ENCODE results near the gene SLC6A5. TPM values are rescaled to one million over a fixed set of nuclear protein-coding genes. Genes with fewer than 3 reads are reported as not detected.
"Not testable (repeated sequence)": the region's sequence is repeated elsewhere in the genome, so short reads cannot be mapped to it uniquely, and the experiment has no call there.

SLC6A5 gene
- total RNA-seq, 1 experiment from 2014 or later = not detected

GRCh38 chr11:20555783-20556182, 43.6 kb upstream of the SLC6A5 start:
- Histone ChIP-seq H4K5ac (ENCODE audit: insufficient read length, low read depth, low read length) (no peak overlapping the region), H3K4me2 (ENCODE audit: insufficient read depth, insufficient read length, low read length) (no peak overlapping the region), H3K9me3 (ENCODE audit: control insufficient read depth, low read depth, low read length) (no peaks in the 10 kb centered on the region), H3K4ac (ENCODE audit: low read depth, low read length) (no peak overlapping the region), H3K18ac (ENCODE audit: insufficient read length, low read depth, low read length) (no peak overlapping the region), H3K56ac (ENCODE audit: insufficient read length, low read depth, low read length) (no peak overlapping the region), H4K91ac (ENCODE audit: insufficient read length, low read depth, low read length) (no peak overlapping the region), H2BK20ac (ENCODE audit: low read depth, low read length, poor library complexity, severe bottlenecking) (no peak overlapping the region), H3K4me1 (ENCODE audit: insufficient read depth, low read length) (no peaks in the 10 kb centered on the region), H2BK120ac (ENCODE audit: low read depth, low read length, poor library complexity, severe bottlenecking) (no peak overlapping the region), H3K79me2 (ENCODE audit: insufficient read depth, low read length) (no peaks in the 10 kb centered on the region), H4K20me1 (ENCODE audit: control insufficient read depth, insufficient read depth, insufficient read length) (no peaks in the 10 kb centered on the region), H2BK15ac (ENCODE audit: low read depth, low read length) (no peak overlapping the region), H3K14ac (ENCODE audit: insufficient read depth, low read length) (no peak overlapping the region), H3K23ac (ENCODE audit: insufficient read length, low read depth, low read length) (no peak overlapping the region), H2BK12ac (ENCODE audit: insufficient read length, low read depth, low read length) (no peak overlapping the region), H2AK5ac (ENCODE audit: insufficient read length, low read length) (no peak overlapping the region), H2AFZ (ENCODE audit: low read length) (no peak overlapping the region), H2BK5ac (ENCODE audit: insufficient read length, low read length) (no peak overlapping the region), H3T11ph (ENCODE audit: low read length) (no peak overlapping the region), H4K8ac (replicated peaks; ENCODE audit: insufficient read length, low read depth, low read length) (no peak overlapping the region), H3K23me2 (ENCODE audit: insufficient read length, low read depth, low read length, poor library complexity, severe bottlenecking) (no peaks in the 10 kb centered on the region), H3K9ac (ENCODE audit: extremely low read depth, insufficient read length, low read length) (no peak overlapping the region), H3K27me3 (ENCODE audit: insufficient read depth, low read length) (no peaks in the 10 kb centered on the region; the same call in 1 of the 2 replicates), H3K27ac (ENCODE audit: insufficient read length, low read depth, low read length) (no peak overlapping the region), H3K79me1 (ENCODE audit: insufficient read depth, low read depth, low read length, poor library complexity, severe bottlenecking) (no peaks in the 10 kb centered on the region)
- Mint-ChIP-seq H3K9me3 (peaks cover 11 to 23% of the 10 kb centered on the region in 2 experiments), H3K27me3 (ENCODE audit: low read depth) (peaks cover 3% of the 10 kb centered on the region), H3K4me3 (no peak overlapping the region), H3K4me1 (no peaks in the 10 kb centered on the region), H3K36me3 (ENCODE audit: insufficient read depth in 1 of 3, low read depth in 3 of 3) (peaks cover 6 to 12% (median 11%) of the 10 kb centered on the region in 3 experiments), H3K27ac (no peak overlapping the region)
- WGBS (ENCODE audit: extremely low coverage, insufficient read length, low lambda C conversion rate) = no CpG with 5 or more reads among the region's 3 CpGs
- no peak for DNase-seq
- no peak for TF ChIP-seq CTCF (conservative IDR thresholded peaks at IDR 0.05)

GRCh38 chr11:20556396-20556795, 43.0 kb upstream of the SLC6A5 start:
- H4K8ac ChIP-seq (replicated peaks; ENCODE audit: insufficient read length, low read depth, low read length); H3K4me3 Mint-ChIP-seq; H3K14ac ChIP-seq (ENCODE audit: insufficient read depth, low read length); H3K4me2 ChIP-seq (ENCODE audit: insufficient read depth, insufficient read length, low read length); H3K79me2 ChIP-seq (ENCODE audit: insufficient read depth, low read length); H3K27me3 Mint-ChIP-seq (ENCODE audit: low read depth); H2AK5ac ChIP-seq (ENCODE audit: insufficient read length, low read length); H2AFZ ChIP-seq (ENCODE audit: low read length); H3K4me1 ChIP-seq (ENCODE audit: insufficient read depth, low read length); H3K27me3 ChIP-seq (ENCODE audit: insufficient read depth, low read length); DNase-seq; H4K91ac ChIP-seq (ENCODE audit: insufficient read length, low read depth, low read length); H3T11ph ChIP-seq (ENCODE audit: low read length); H3K27ac ChIP-seq (ENCODE audit: insufficient read length, low read depth, low read length); H2BK20ac ChIP-seq (ENCODE audit: low read depth, low read length, poor library complexity, severe bottlenecking); H2BK12ac ChIP-seq (ENCODE audit: insufficient read length, low read depth, low read length); H2BK5ac ChIP-seq (ENCODE audit: insufficient read length, low read length); H3K56ac ChIP-seq (ENCODE audit: insufficient read length, low read depth, low read length); H2BK15ac ChIP-seq (ENCODE audit: low read depth, low read length); H3K9ac ChIP-seq (ENCODE audit: extremely low read depth, insufficient read length, low read length); H3K79me1 ChIP-seq (ENCODE audit: insufficient read depth, low read depth, low read length, poor library complexity, severe bottlenecking); H3K18ac ChIP-seq (ENCODE audit: insufficient read length, low read depth, low read length); H3K27ac Mint-ChIP-seq; H2BK120ac ChIP-seq (ENCODE audit: low read depth, low read length, poor library complexity, severe bottlenecking); H3K9me3 ChIP-seq (ENCODE audit: control insufficient read depth, low read depth, low read length); H3K23me2 ChIP-seq (ENCODE audit: insufficient read length, low read depth, low read length, poor library complexity, severe bottlenecking); H4K20me1 ChIP-seq (ENCODE audit: control insufficient read depth, insufficient read depth, insufficient read length); H4K5ac ChIP-seq (ENCODE audit: insufficient read length, low read depth, low read length); H3K4me1 Mint-ChIP-seq; H3K23ac ChIP-seq (ENCODE audit: insufficient read length, low read depth, low read length); H3K4ac ChIP-seq (ENCODE audit: low read depth, low read length): not testable (repeated sequence)
- H3K9me3 Mint-ChIP-seq = peaks cover 11 to 23% of the 10 kb centered on the region in 2 experiments
- peaks cover 6 to 12% (median 11%) of the 10 kb centered on the region in 3 experiments for H3K36me3 Mint-ChIP-seq (ENCODE audit: insufficient read depth in 1 of 3, low read depth in 3 of 3)

Measured in H9 (cell line).